Activated CD4-positive, alpha-beta memory T cell treated with anti-CD3 and anti-CD28 coated beads, Interleukin-2, amount 10 ng/mL, durations not matched to agents 7 days and 5 days (primary cell): ENCODE results near the gene TSHR. TPM values are rescaled to one million over a fixed set of nuclear protein-coding genes. Genes with fewer than 3 reads are reported as not detected.
"Not testable (repeated sequence)": the region's sequence is repeated elsewhere in the genome, so short reads cannot be mapped to it uniquely, and the experiment has no call there.

Source experiments
- CTCF ChIA-PET: fragments of 350-600 bp; sonication (Branson Sonifier 250); formaldehyde crosslinking; loops from one replicate; lab custom pipeline; 2021; ENCODE audit warnings: antibody characterized with exemption, inconsistent platforms; lab: Charles Lee
- POLR2A ChIA-PET: fragments of 350-600 bp; sonication (Branson Sonifier 250); formaldehyde crosslinking; loops from one replicate; lab custom pipeline; 2021; ENCODE audit warnings: antibody characterized with exemption; lab: Charles Lee
- DNase-seq: peaks from one replicate; pipeline ENCODE4 v3.0.0-alpha.2; 2020
- H3K27ac Mint-ChIP-seq: one replicate; pipeline ENCODE4 v1.8.0; 2021; ENCODE audit warnings: mild to moderate bottlenecking, mixed read lengths
- H3K27me3 Mint-ChIP-seq: one replicate; pipeline ENCODE4 v1.8.0; 2021; ENCODE audit warnings: mixed read lengths
- H3K36me3 Mint-ChIP-seq: one replicate; pipeline ENCODE4 v1.8.0; 2021; ENCODE audit warnings: low read depth, mixed read lengths
- H3K4me1 Mint-ChIP-seq: one replicate; pipeline ENCODE4 v1.8.0; 2021; ENCODE audit warnings: mixed read lengths
- H3K4me3 Mint-ChIP-seq: one replicate; pipeline ENCODE4 v1.8.0; 2021; ENCODE audit warnings: mild to moderate bottlenecking, mixed read lengths
- H3K9me3 Mint-ChIP-seq: one replicate; pipeline ENCODE4 v1.8.0; 2021; ENCODE audit warnings: mixed read lengths
- total RNA-seq, 2 experiments: library from RNA; stranded (reverse); gene quantifications; one replicate each; pipeline ENCODE4 v1.2.3, GENCODE V29; 2021

Gene TSHR
- total RNA-seq, 2 experiments from 2014 or later = 0.70 to 1.6 TPM

- DNase-seq = no peak
- no peak overlapping the region for H3K4me3 Mint-ChIP-seq
- H3K27ac Mint-ChIP-seq = no peak overlapping the region
- CTCF ChIA-PET = no interaction called here
- no peaks in the 10 kb centered on the region for H3K36me3 Mint-ChIP-seq
- POLR2A ChIA-PET = no interaction called here
- peaks cover 7% of the 10 kb centered on the region for H3K27me3 Mint-ChIP-seq
- peaks cover 6% of the 10 kb centered on the region for H3K4me1 Mint-ChIP-seq
- no peaks in the 10 kb centered on the region for H3K9me3 Mint-ChIP-seq
These were observed 49.2 kb downstream of the TSHR start for GRCh38 chr14:81004575-81004974.

GRCh38 chr14:81005540-81006228, 50.3 kb downstream of the TSHR start:
- Mint-ChIP-seq H3K36me3 (no peaks in the 10 kb centered on the region), H3K4me1 (peaks cover 6% of the 10 kb centered on the region), H3K27ac (no peak overlapping the region), H3K9me3 (no peaks in the 10 kb centered on the region), H3K27me3 (peaks cover 3% of the 10 kb centered on the region), H3K4me3 (no peak overlapping the region)
- no peak for DNase-seq
- ChIA-PET CTCF (no interaction called here), POLR2A (no interaction called here)

DNA sequence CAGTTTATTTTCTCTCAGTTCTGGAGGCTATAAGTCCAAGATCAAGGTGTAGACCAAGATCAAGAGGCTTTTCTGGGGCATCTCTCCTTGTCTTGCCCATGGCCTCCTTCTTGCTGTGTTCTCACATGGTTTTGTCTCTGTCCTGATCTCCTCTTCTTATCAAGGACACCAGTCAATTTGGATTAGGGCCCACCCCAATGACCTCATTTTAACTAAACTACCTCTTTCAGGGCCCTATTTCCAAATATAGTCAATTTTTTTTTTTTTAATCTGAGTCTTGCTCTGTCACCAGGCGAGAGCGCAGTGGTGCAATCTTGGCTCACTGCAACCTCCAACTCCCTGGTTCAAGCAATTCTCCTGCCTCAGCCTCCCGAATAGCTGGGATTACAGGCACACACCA, 50.8 kb downstream of the TSHR start:
- Mint-ChIP-seq H3K4me1 (peaks cover 6% of the 10 kb centered on the region), H3K36me3 (no peaks in the 10 kb centered on the region), H3K4me3 (no peak overlapping the region), H3K27me3 (peaks cover 2% of the 10 kb centered on the region), H3K9me3 (no peaks in the 10 kb centered on the region), H3K27ac (no peak overlapping the region)
- DNase-seq = no peak
- ChIA-PET CTCF (no interaction called here), POLR2A (no interaction called here)

- no peak overlapping the region for H3K27ac Mint-ChIP-seq
- DNase-seq = no peak
- H3K9me3 Mint-ChIP-seq = no peaks in the 10 kb centered on the region
- ChIA-PET CTCF (no interaction called here), POLR2A (no interaction called here)
- peaks cover 6% of the 10 kb centered on the region for H3K4me1 Mint-ChIP-seq
- no peaks in the 10 kb centered on the region for H3K36me3 Mint-ChIP-seq
- H3K27me3 Mint-ChIP-seq = no peaks in the 10 kb centered on the region
- no peak overlapping the region for H3K4me3 Mint-ChIP-seq
These were observed 51.7 kb downstream of the TSHR start for GRCh38 chr14:81007131-81007530.

DNA sequence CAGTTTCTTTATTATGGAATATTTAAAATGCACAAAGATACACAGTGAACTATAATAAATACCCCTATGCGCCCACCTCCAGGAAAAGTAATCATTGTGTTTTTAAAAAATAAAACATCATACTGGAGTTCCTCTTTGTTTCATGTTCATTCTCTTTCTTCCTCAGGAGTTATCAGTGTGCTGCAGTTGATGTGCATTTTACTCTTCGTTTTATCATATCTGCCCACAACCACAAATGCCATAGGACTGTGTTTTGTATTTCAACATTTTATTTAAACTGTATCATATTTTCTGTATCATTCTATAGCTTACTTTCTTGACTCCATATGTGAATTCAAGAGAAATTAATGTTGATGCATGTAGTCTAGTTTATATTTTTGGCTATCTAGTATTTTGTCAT, 53.9 kb downstream of the TSHR start:
- Mint-ChIP-seq H3K9me3 (no peaks in the 10 kb centered on the region), H3K4me3 (no peak overlapping the region), H3K27ac (no peak overlapping the region), H3K4me1 (peaks cover 6% of the 10 kb centered on the region), H3K27me3 (peaks cover 4% of the 10 kb centered on the region), H3K36me3 (no peaks in the 10 kb centered on the region)
- POLR2A ChIA-PET = no interaction called here
- DNase-seq = no peak
- CTCF ChIA-PET = interaction anchor here (0.6 to 1.4 kb wide), 2 partner anchors 13 to 154 kb away, joined by 3 to 4 read pairs; no protein-coding TSS in a partner anchor

DNA sequence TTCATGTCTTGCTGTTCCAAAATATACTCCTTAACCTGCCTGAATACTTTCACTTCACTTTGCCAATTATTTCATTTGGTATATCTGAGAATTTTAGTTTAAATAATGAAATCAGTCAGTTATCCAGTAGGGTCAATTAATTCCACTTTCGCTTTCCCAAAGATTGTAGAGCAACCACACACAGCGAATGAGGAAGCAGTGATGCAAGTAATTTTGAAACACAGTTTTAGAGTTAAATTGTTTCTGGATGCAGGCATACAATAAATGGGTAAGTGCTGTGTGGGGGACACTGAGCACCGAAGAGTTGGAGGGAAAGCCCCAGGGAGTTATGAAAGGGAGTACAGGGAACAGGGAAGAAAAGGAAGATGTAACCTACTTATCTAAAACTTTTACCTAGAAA, 62.8 kb downstream of the TSHR start:
- POLR2A ChIA-PET = no interaction called here
- H3K27me3 Mint-ChIP-seq = peaks cover 13% of the 10 kb centered on the region
- no peaks in the 10 kb centered on the region for H3K4me1 Mint-ChIP-seq
- H3K36me3 Mint-ChIP-seq = no peaks in the 10 kb centered on the region
- CTCF ChIA-PET = no interaction called here
- H3K27ac Mint-ChIP-seq = no peak overlapping the region
- no peaks in the 10 kb centered on the region for H3K9me3 Mint-ChIP-seq
- no peak overlapping the region for H3K4me3 Mint-ChIP-seq
- DNase-seq = no peak

- CTCF ChIA-PET = no interaction called here
- Mint-ChIP-seq H3K27me3 (peaks cover 13% of the 10 kb centered on the region), H3K36me3 (no peaks in the 10 kb centered on the region), H3K27ac (no peak overlapping the region), H3K4me3 (no peak overlapping the region), H3K9me3 (no peaks in the 10 kb centered on the region), H3K4me1 (no peaks in the 10 kb centered on the region)
- POLR2A ChIA-PET = no interaction called here
- DNase-seq = no peak
These were observed 63.3 kb downstream of the TSHR start for GRCh38 chr14:81018684-81019083.

- H3K36me3 Mint-ChIP-seq, POLR2A ChIA-PET, H3K9me3 Mint-ChIP-seq, H3K4me3 Mint-ChIP-seq, H3K27ac Mint-ChIP-seq, CTCF ChIA-PET, DNase-seq, H3K4me1 Mint-ChIP-seq: not testable (repeated sequence)
- H3K27me3 Mint-ChIP-seq = peaks cover 11% of the 10 kb centered on the region
These were observed 63.7 kb downstream of the TSHR start for GRCh38 chr14:81019113-81019512.

DNA sequence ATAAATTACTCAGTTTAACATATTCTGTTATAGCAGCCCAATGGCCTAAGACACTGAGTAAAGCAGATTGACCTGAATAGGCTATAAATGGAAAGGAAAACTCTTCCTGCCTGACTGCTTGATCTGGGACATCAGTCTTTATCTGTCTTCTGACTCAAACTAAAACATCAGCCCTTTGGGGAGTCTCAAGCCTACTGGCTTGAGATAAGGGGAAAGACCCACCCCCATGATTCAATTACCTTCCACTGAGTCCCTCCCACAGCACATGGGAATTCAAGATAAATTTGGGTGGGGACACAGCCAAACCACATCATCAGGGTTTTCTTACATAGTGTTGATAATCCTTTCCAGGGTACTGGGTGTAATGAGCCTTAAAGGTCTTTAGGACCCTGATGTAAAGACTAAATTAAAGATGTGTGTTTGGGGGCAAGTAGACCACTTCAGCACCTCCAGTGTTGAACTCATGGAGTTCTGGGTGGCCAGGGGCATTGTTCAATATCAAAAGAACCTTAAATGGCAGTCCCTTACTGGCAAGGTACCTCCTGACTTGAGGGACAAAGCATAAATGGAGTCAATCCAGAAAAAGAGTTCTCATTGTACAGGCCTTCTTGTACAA, 67.8 kb downstream of the TSHR start:
- Mint-ChIP-seq H3K27me3 (peaks cover 16% of the 10 kb centered on the region), H3K9me3 (no peaks in the 10 kb centered on the region), H3K4me1 (no peaks in the 10 kb centered on the region), H3K27ac (no peak overlapping the region), H3K36me3 (no peaks in the 10 kb centered on the region), H3K4me3 (no peak overlapping the region)
- no peak for DNase-seq
- ChIA-PET POLR2A (no interaction called here), CTCF (no interaction called here)

DNA sequence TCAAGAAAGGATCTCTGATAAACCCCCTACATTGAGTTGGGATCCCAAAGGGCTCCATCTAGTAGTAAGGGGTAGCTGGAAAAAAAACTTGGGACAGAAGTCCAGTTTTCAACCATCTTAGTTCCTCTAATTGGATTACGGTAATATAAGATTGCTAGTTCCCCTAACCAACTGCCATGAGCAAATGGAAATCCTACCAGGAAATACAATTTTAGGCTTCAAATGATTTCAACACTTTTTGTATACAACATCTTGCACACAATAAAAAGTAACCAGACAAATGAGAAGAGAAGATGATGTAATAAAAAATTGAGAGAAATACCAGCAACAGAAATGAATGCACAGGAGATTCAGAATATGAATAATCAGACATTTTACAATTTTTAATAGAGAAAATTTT, 73.0 kb downstream of the TSHR start:
- H3K27me3 Mint-ChIP-seq = peaks cover 13% of the 10 kb centered on the region

GRCh38 chr14:81031488-81031887, 76.1 kb downstream of the TSHR start:
- POLR2A ChIA-PET = no interaction called here
- Mint-ChIP-seq H3K9me3 (no peaks in the 10 kb centered on the region), H3K36me3 (no peaks in the 10 kb centered on the region)

More for the DNA sequence above, 73.0 kb downstream of the TSHR start:
- H3K4me3 Mint-ChIP-seq = no peak overlapping the region
- H3K36me3 Mint-ChIP-seq = no peaks in the 10 kb centered on the region
- ChIA-PET CTCF (no interaction called here), POLR2A (no interaction called here)
- no peaks in the 10 kb centered on the region for H3K4me1 Mint-ChIP-seq
- no peak for DNase-seq
- H3K9me3 Mint-ChIP-seq = no peaks in the 10 kb centered on the region
- no peak overlapping the region for H3K27ac Mint-ChIP-seq

DNA sequence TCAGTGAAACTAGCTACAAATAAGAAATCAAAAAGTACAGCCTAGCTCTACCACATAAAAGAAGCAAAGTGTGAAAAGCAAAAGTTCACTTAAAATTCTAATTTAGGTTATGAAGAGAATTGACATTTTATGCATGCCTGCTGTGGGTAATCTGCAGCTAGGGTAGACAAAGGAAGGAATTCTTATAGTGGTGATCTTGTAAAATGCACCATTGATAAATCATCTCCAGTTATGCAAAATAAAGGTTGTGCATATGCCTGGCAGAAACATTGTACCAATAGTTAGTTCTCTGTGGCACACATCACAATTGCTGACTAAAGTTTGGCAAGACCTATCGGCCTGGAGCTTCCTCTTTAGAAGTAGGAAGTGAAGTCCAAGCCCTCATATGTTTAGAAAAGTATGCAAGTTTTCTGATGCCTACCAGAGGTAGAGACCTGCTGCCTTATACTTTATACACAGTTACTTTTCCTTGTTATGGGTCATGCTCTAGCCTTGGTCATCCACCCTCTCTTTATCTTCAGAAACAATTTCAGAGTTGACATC, 78.3 kb downstream of the TSHR start:
- POLR2A ChIA-PET = no interaction called here
- Mint-ChIP-seq H3K4me3 (no peak overlapping the region), H3K27me3 (peaks cover 3% of the 10 kb centered on the region), H3K9me3 (no peaks in the 10 kb centered on the region), H3K4me1 (no peaks in the 10 kb centered on the region), H3K27ac (no peak overlapping the region), H3K36me3 (no peaks in the 10 kb centered on the region)
- DNase-seq = no peak
- CTCF ChIA-PET = no interaction called here

More at GRCh38 chr14:81031488-81031887, 76.1 kb downstream of the TSHR start:
- no peak overlapping the region for H3K27ac Mint-ChIP-seq
- no peak for DNase-seq
- peaks cover 4% of the 10 kb centered on the region for H3K27me3 Mint-ChIP-seq
- CTCF ChIA-PET = no interaction called here
- no peak overlapping the region for H3K4me3 Mint-ChIP-seq
- no peaks in the 10 kb centered on the region for H3K4me1 Mint-ChIP-seq

GRCh38 chr14:81042438-81042837, 87.0 kb downstream of the TSHR start:
- no peaks in the 10 kb centered on the region for H3K9me3 Mint-ChIP-seq
- H3K36me3 Mint-ChIP-seq = no peaks in the 10 kb centered on the region
- DNase-seq = no peak
- POLR2A ChIA-PET = no interaction called here
- no peaks in the 10 kb centered on the region for H3K4me1 Mint-ChIP-seq
- CTCF ChIA-PET = no interaction called here
- H3K27me3 Mint-ChIP-seq = peaks cover 10% of the 10 kb centered on the region
- H3K4me3 Mint-ChIP-seq = no peak overlapping the region
- H3K27ac Mint-ChIP-seq = no peak overlapping the region

DNA sequence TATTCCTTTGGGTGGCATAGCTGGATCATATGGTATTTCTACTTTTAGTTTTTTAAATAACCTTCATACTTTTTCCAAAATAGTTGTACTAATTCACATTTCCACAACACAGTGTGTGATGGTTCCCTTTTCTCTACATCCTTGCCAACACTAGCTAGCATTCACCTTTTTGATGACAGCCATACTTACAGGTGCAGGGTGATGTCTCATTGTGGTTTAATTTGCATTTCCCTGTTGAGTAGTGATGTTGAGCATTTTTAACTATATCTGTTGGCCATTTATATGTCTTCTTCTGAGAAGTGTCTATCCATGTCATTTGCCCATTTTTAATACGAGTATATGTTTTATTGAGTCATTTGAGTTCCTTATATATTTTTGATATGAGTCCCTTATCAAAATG, 96.1 kb downstream of the TSHR start:
- Mint-ChIP-seq H3K4me3 (no peak overlapping the region), H3K27ac (no peak overlapping the region)

More for the DNA sequence above, 96.1 kb downstream of the TSHR start:
- Mint-ChIP-seq H3K4me1 (no peaks in the 10 kb centered on the region), H3K36me3 (no peaks in the 10 kb centered on the region), H3K9me3 (peaks cover 12% of the 10 kb centered on the region), H3K27me3 (peaks cover 9% of the 10 kb centered on the region)
- POLR2A ChIA-PET = no interaction called here
- DNase-seq = no peak
- CTCF ChIA-PET = no interaction called here
